ENCODE data around the gene CA11. TPM values are rescaled to one million over a fixed set of nuclear protein-coding genes. Genes with fewer than 3 reads are reported as not detected.

CA11 gene
- total RNA-seq, 4 donors from 2014 or later = 4.6 to 13.4 (median 6.3) TPM

DNA sequence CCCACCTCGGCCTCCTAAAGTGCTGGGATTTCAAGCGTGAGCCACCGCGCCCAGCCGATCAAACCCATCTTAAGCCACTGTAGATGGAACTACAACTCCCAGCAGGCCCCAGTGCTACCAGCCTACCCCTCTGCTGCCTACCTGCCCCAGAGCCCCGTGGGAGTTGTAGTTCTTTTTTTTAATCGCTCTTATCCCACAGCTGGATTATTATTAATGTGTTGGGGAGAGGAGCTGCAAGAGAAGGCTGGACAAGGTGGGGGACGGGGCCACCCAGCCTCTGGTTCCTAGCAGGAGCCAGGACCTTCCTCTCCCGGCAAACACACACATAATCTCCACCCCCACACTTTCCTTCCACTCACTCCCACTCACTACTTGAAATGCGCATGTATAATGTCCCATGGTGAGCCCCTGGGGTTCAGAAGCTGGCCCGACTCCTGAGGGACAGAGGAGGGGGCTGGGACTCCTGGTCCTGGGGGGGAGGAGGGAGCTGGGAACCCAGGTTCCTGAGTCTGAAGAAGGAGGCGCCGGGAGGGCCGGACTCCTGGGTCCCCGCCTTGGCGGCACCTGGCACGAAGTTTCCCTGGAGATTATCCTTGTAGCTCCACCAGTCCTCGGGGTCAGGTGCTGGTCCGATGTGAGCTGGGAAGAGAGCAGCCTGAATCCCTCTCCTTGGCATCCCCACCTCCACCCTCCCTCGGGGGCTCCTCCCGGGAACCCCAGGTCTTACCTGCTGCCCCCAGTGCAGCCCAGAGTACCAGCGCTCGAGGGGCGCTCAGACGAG is 958 bp downstream of the CA11 start:
- Histone ChIP-seq H3K4me3 (replicated peaks in 1 of 3) (peak overlapping the region in 1 of 3 donors; percentile 51), H3K4me1 (peaks cover 13 to 22% of the 10 kb centered on the region in 2 donors), H3K36me3 (no peaks in the 10 kb centered on the region), H3K27ac (peak overlapping the region; percentile 88 to 94 (median 89)), H3K27me3 (no peaks in the 10 kb centered on the region), H3K9me3 (no peaks in the 10 kb centered on the region)
- intact Hi-C loops (cut with DNase I) = loop anchor here (10.0 kb wide), 1 partner anchor 190 kb away; the partner anchor contains the start of gene HSD17B14
- DNase-seq = peak; percentile 74 to 78
- 3 to 4% methylated on average over 14 to 20 of the region's 25 CpGs for whole genome bisulfite sequencing, 2 donors
- peak in 1 of 2 donors; percentile 36 for TF ChIP-seq POLR2A (IDR thresholded peaks at IDR 0.05)
- TF ChIP-seq, protein P1, sequence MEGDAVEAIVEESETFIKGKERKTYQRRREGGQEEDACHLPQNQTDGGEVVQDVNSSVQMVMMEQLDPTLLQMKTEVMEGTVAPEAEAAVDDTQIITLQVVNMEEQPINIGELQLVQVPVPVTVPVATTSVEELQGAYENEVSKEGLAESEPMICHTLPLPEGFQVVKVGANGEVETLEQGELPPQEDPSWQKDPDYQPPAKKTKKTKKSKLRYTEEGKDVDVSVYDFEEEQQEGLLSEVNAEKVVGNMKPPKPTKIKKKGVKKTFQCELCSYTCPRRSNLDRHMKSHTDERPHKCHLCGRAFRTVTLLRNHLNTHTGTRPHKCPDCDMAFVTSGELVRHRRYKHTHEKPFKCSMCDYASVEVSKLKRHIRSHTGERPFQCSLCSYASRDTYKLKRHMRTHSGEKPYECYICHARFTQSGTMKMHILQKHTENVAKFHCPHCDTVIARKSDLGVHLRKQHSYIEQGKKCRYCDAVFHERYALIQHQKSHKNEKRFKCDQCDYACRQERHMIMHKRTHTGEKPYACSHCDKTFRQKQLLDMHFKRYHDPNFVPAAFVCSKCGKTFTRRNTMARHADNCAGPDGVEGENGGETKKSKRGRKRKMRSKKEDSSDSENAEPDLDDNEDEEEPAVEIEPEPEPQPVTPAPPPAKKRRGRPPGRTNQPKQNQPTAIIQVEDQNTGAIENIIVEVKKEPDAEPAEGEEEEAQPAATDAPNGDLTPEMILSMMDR (IDR thresholded peaks at IDR 0.05) = no peak

DNA sequence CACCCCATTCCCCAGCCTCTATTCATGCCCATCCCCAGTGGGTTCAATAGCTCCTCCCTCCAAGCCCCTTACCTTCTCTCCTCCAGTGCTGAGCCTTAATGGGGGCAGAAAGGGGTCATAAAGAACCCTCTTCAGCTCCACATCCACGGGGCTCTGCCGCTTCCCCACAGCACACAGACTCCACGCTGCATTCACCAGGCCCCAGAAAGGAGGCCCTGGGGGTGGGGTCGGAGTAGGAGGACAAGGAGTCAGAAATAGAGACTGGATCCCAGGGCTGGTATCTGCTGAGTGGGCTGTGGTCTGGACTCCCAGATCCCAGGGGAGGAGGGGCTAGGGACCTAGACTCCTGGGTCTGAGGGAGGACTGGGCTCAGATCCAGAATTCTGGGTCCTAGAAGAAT is 1.6 kb downstream of the CA11 start:
- no peaks in the 10 kb centered on the region for H3K9me3 ChIP-seq
- H3K27me3 ChIP-seq = no peaks in the 10 kb centered on the region
- no peak overlapping the region for H3K4me3 ChIP-seq (replicated peaks in 1 of 3)
- no peak for TF ChIP-seq POLR2A (IDR thresholded peaks at IDR 0.05)
- TF ChIP-seq, protein P1 (IDR thresholded peaks at IDR 0.05) = no peak
- no peak overlapping the region for H3K27ac ChIP-seq
- intact Hi-C loops (cut with DNase I) = loop anchor here (10.0 kb wide), 1 partner anchor 190 kb away; the partner anchor contains the start of gene HSD17B14
- DNase-seq = no peak
- WGBS, 2 donors = 61 to 81% methylated on average over 4 of the region's 4 CpGs
- H3K36me3 ChIP-seq = no peaks in the 10 kb centered on the region
- peaks cover 8 to 16% of the 10 kb centered on the region in 2 donors for H3K4me1 ChIP-seq

DNA sequence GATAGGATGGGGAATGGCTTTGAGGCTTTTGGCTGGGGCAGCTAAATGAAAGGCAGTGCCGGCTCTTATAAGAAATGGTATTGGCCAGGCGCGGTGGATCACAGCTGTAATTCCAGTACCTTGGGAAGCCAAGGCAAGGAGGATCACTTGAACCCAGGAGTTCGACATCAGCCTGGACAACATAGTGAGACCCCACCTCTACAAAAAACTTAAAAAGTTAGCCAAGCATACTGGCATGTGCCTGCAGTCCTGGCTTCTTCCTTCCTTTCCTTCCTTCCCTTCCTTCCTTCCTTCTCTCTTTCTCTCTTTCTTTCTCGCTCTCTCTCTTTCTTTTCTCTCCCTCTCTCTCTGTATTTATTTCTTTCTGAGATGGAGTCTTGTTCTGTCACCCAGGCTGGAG is 3.1 kb downstream of the CA11 start:
- H3K9me3 ChIP-seq = no peaks in the 10 kb centered on the region
- no peak overlapping the region for H3K4me3 ChIP-seq (replicated peaks in 1 of 3)
- no peaks in the 10 kb centered on the region for H3K27me3 ChIP-seq
- H3K36me3 ChIP-seq = no peaks in the 10 kb centered on the region
- no peak for DNase-seq
- 87 to 88% methylated on average over 5 of the region's 5 CpGs for WGBS, 2 donors
- no peak overlapping the region for H3K27ac ChIP-seq
- TF ChIP-seq, protein P1 (IDR thresholded peaks at IDR 0.05) = no peak
- no peak for TF ChIP-seq POLR2A (IDR thresholded peaks at IDR 0.05)
- intact Hi-C loops (cut with DNase I) = loop anchor here (10.0 kb wide), 1 partner anchor 192 kb away; the partner anchor contains the start of gene HSD17B14
- peaks cover 15 to 19% of the 10 kb centered on the region in 2 donors for H3K4me1 ChIP-seq

DNA sequence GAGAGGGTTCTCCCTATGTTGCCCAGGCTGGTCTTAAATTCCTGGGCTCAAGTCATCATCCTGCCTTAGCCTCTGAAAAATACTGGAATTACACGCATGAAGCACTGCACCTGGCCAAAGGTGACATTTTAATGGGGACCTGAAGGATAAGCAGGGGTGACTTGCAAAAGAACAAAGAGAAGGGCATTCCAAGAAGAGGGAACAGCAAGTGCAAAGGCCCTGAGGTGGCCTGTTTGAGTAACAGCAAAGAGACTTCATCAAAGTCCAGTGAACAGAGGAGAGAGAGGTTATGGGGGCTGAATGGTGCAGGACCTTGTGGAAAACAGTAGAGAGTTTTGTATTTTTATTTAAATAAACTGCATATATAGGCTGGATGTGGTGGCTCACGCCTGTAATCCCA is 4.1 kb downstream of the CA11 start:
- Histone ChIP-seq H3K4me1 (peaks cover 15 to 22% of the 10 kb centered on the region in 2 donors), H3K9me3 (no peaks in the 10 kb centered on the region), H3K36me3 (no peaks in the 10 kb centered on the region), H3K27me3 (no peaks in the 10 kb centered on the region), H3K27ac (no peak overlapping the region), H3K4me3 (replicated peaks in 1 of 3) (no peak overlapping the region)
- WGBS, 2 donors = 95 to 98% methylated on average over 2 of the region's 2 CpGs
- DNase-seq = no peak
- intact Hi-C loops (cut with DNase I) = loop anchor here (10.0 kb wide), 1 partner anchor 193 kb away; the partner anchor contains the start of gene HSD17B14
- TF ChIP-seq, protein P1 (IDR thresholded peaks at IDR 0.05) = no peak
- no peak for TF ChIP-seq POLR2A (IDR thresholded peaks at IDR 0.05)
